AG10803 (cell line): ENCODE measurements around the gene OTUD7B.

Source experiments
- DNase-seq: peaks from one replicate; pipeline ENCODE4 v3.0.0; 2010; ENCODE audit warnings: low read depth
- H3K4me3 ChIP-seq: 2 replicates; pipeline ENCODE4 v1.5.1; 2011; ENCODE audit warnings: mild to moderate bottlenecking, low read length, control low read depth
- TF ChIP-seq, protein P1 (sequence below): conservative IDR thresholded peaks from 2 replicates; pipeline ENCODE4 v1.5.1; 2011; ENCODE audit warnings: mild to moderate bottlenecking, low read length, control low read depth, inconsistent platforms

The OTUD7B gene

DNA sequence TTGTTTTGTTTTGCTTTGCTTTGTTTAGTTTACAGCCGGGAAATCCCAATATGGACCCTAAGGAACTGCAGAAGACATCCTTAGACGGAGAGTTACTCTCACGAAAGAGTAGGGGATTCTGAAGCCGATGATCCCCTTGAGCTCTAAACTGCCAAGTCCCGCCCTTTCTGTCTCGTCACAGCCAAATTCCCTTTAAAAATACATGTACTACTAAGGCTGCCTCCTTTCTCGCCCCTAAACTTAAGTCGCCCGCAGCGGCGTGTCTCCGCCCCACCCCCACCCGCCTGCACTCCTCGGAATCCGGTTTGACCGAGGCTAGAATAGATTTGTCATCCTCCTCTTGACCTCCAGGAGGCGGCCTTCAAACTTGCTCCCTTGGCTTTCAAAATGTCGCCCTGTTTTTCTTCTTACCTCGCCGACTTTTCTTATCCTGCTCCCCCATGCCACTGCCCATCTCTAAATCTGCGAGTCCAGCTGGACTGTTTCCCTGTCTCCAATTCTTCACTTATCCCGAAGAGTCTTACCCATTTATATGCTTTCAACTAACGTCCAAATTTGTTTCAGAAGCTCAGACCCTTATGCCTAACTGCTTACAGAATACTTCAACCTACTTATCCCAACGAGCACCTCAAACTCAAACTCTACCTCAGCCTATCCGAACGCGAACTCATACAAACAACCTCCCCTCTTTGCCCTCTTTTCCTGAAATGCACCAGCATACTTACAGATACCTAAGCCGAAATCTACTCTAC, 122.1 kb downstream of the OTUD7B start:
- peak; percentile 83 for DNase-seq
- TF ChIP-seq, protein P1, sequence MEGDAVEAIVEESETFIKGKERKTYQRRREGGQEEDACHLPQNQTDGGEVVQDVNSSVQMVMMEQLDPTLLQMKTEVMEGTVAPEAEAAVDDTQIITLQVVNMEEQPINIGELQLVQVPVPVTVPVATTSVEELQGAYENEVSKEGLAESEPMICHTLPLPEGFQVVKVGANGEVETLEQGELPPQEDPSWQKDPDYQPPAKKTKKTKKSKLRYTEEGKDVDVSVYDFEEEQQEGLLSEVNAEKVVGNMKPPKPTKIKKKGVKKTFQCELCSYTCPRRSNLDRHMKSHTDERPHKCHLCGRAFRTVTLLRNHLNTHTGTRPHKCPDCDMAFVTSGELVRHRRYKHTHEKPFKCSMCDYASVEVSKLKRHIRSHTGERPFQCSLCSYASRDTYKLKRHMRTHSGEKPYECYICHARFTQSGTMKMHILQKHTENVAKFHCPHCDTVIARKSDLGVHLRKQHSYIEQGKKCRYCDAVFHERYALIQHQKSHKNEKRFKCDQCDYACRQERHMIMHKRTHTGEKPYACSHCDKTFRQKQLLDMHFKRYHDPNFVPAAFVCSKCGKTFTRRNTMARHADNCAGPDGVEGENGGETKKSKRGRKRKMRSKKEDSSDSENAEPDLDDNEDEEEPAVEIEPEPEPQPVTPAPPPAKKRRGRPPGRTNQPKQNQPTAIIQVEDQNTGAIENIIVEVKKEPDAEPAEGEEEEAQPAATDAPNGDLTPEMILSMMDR: peak; percentile 71
- peak overlapping the region; percentile 79 for H3K4me3 ChIP-seq
